ENCODE results near the gene FLVCR2. TPM values are rescaled to one million over a fixed set of nuclear protein-coding genes. Genes with fewer than 3 reads are reported as not detected.

Gene FLVCR2
- total and polyA plus RNA-seq, 2 donors (not counting 1 experiment from before 2014, with no cell fraction given) = 7.0 to 7.3 TPM

- no peak overlapping the region for H3K9ac ChIP-seq (ENCODE audit: insufficient read depth, low read length)
- no peaks in the 10 kb centered on the region for H4K20me1 ChIP-seq (ENCODE audit: control insufficient read depth, extremely low read depth, insufficient read depth, low read length)
- H3K27ac ChIP-seq (ENCODE audit: insufficient read depth, low read length) = no peak overlapping the region
- no peaks in the 10 kb centered on the region for H3K4me1 ChIP-seq (ENCODE audit: control insufficient read depth, extremely low read depth, insufficient read depth, low read length)
- no peak overlapping the region for H3K4me2 ChIP-seq (ENCODE audit: extremely low read depth, insufficient read depth, low read length)
- no peak overlapping the region for H2AFZ ChIP-seq (ENCODE audit: low read length)
- no peaks in the 10 kb centered on the region for H3K9me3 ChIP-seq (ENCODE audit: control insufficient read depth, insufficient read depth, low read depth, low read length)
- H3K79me2 ChIP-seq (ENCODE audit: control insufficient read depth, insufficient read depth, low read length) = no peaks in the 10 kb centered on the region
- no peak overlapping the region for H3K4me3 ChIP-seq (replicated peaks in 1 of 4; ENCODE audit: control extremely low read depth in 1 of 4, insufficient read depth in 1 of 4, low read depth in 3 of 4, low read length in 4 of 4)
- no peaks in the 10 kb centered on the region for H3K27me3 ChIP-seq (ENCODE audit: control insufficient read depth, insufficient read depth, low read length)
- DNase-seq (ENCODE audit: low read depth in 2 of 2) = no peak
- TF ChIP-seq, protein P1, sequence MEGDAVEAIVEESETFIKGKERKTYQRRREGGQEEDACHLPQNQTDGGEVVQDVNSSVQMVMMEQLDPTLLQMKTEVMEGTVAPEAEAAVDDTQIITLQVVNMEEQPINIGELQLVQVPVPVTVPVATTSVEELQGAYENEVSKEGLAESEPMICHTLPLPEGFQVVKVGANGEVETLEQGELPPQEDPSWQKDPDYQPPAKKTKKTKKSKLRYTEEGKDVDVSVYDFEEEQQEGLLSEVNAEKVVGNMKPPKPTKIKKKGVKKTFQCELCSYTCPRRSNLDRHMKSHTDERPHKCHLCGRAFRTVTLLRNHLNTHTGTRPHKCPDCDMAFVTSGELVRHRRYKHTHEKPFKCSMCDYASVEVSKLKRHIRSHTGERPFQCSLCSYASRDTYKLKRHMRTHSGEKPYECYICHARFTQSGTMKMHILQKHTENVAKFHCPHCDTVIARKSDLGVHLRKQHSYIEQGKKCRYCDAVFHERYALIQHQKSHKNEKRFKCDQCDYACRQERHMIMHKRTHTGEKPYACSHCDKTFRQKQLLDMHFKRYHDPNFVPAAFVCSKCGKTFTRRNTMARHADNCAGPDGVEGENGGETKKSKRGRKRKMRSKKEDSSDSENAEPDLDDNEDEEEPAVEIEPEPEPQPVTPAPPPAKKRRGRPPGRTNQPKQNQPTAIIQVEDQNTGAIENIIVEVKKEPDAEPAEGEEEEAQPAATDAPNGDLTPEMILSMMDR (conservative IDR thresholded peaks at IDR 0.05 in 1 of 2, IDR thresholded peaks at IDR 0.05 in 1 of 2; ENCODE audit: low read depth in 1 of 2, low read length in 2 of 2) = no peak
- TF ChIP-seq EZH2 (IDR thresholded peaks at IDR 0.05; ENCODE audit: low read length, missing control alignments) = no peak
- H3K36me3 ChIP-seq (ENCODE audit: control insufficient read depth, insufficient read depth, low read length) = no peaks in the 10 kb centered on the region
These were observed 9.0 kb downstream of the FLVCR2 start for GRCh38 chr14:75587388-75587787.

DNA sequence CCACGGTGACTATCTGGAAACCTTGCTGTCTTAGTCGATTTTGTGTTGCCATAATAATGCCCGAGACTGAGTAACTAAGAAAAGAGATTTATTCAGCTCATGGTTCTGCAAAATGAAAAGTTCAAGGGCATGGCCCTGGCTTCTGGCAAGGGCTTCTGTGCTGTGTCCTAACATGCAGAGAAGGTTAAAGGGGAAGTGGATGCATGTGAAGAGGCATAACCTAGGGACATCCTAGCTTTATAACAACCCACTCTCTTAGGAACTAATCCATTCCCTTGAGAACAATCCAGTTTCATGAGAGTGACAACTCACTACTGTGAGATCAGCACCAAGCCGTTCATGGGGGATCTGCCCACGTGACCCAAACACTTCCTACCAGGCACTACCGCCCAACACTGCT is 11.5 kb downstream of the FLVCR2 start:
- no peak overlapping the region for H3K9ac ChIP-seq (ENCODE audit: insufficient read depth, low read length)
- no peaks in the 10 kb centered on the region for H4K20me1 ChIP-seq (ENCODE audit: control insufficient read depth, extremely low read depth, insufficient read depth, low read length)
- no peaks in the 10 kb centered on the region for H3K9me3 ChIP-seq (ENCODE audit: control insufficient read depth, insufficient read depth, low read depth, low read length)
- no peak for DNase-seq (ENCODE audit: low read depth in 2 of 2)
- no peak overlapping the region for H2AFZ ChIP-seq (ENCODE audit: low read length)
- H3K4me2 ChIP-seq (ENCODE audit: extremely low read depth, insufficient read depth, low read length) = no peak overlapping the region
- H3K27me3 ChIP-seq (ENCODE audit: control insufficient read depth, insufficient read depth, low read length) = no peaks in the 10 kb centered on the region
- no peaks in the 10 kb centered on the region for H3K79me2 ChIP-seq (ENCODE audit: control insufficient read depth, insufficient read depth, low read length)
- no peak overlapping the region for H3K4me3 ChIP-seq (replicated peaks in 1 of 4; ENCODE audit: control extremely low read depth in 1 of 4, insufficient read depth in 1 of 4, low read depth in 3 of 4, low read length in 4 of 4)
- H3K4me1 ChIP-seq (ENCODE audit: control insufficient read depth, extremely low read depth, insufficient read depth, low read length) = no peaks in the 10 kb centered on the region
- no peak overlapping the region for H3K27ac ChIP-seq (ENCODE audit: insufficient read depth, low read length)
- no peaks in the 10 kb centered on the region for H3K36me3 ChIP-seq (ENCODE audit: control insufficient read depth, insufficient read depth, low read length)
- TF ChIP-seq, protein P1 (conservative IDR thresholded peaks at IDR 0.05 in 1 of 2, IDR thresholded peaks at IDR 0.05 in 1 of 2; ENCODE audit: low read depth in 1 of 2, low read length in 2 of 2) = no peak
- no peak for TF ChIP-seq EZH2 (IDR thresholded peaks at IDR 0.05; ENCODE audit: low read length, missing control alignments)

DNA sequence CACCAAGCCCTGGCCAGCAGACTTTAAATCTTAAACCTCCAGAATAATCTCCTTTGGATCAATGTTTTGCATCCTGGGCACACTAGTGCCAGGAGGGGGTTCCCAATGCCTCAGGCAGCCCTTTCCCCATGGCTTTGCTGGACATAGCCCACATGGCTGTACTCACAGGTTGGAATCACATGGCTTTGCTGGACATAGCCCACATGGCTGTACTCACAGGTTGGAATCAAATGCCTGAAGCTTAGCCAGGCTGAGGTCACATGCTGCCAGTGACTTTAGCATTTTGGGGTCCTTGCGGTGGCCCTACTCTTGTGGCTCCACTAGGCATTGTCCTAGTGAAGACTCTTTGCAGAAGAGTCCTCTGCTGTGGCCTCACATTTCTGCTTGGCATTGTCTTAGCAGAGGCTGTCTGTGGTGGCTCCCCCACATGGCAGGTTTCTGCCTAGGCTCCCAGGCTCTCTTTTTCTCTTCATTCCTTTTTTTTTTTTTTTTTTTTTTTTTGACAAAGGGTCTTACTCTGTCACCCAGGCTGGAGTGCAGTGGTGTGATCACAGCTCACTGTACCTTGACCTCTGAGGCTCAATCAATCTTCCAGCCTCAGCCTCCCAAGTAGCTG is 13.0 kb downstream of the FLVCR2 start:
- Histone ChIP-seq H3K27ac (ENCODE audit: insufficient read depth, low read length) (no peak overlapping the region), H3K36me3 (ENCODE audit: control insufficient read depth, insufficient read depth, low read length) (no peaks in the 10 kb centered on the region), H3K27me3 (ENCODE audit: control insufficient read depth, insufficient read depth, low read length) (no peaks in the 10 kb centered on the region), H4K20me1 (ENCODE audit: control insufficient read depth, extremely low read depth, insufficient read depth, low read length) (no peaks in the 10 kb centered on the region), H3K4me3 (replicated peaks in 1 of 4; ENCODE audit: control extremely low read depth in 1 of 4, insufficient read depth in 1 of 4, low read depth in 3 of 4, low read length in 4 of 4) (no peak overlapping the region), H3K9me3 (ENCODE audit: control insufficient read depth, insufficient read depth, low read depth, low read length) (no peaks in the 10 kb centered on the region), H3K4me1 (ENCODE audit: control insufficient read depth, extremely low read depth, insufficient read depth, low read length) (no peaks in the 10 kb centered on the region), H3K4me2 (ENCODE audit: extremely low read depth, insufficient read depth, low read length) (no peak overlapping the region), H3K9ac (ENCODE audit: insufficient read depth, low read length) (no peak overlapping the region), H3K79me2 (ENCODE audit: control insufficient read depth, insufficient read depth, low read length) (no peaks in the 10 kb centered on the region), H2AFZ (ENCODE audit: low read length) (no peak overlapping the region)
- DNase-seq (ENCODE audit: low read depth in 2 of 2) = no peak
- no peak for TF ChIP-seq EZH2 (IDR thresholded peaks at IDR 0.05; ENCODE audit: low read length, missing control alignments)
- TF ChIP-seq, protein P1 (conservative IDR thresholded peaks at IDR 0.05 in 1 of 2, IDR thresholded peaks at IDR 0.05 in 1 of 2; ENCODE audit: low read depth in 1 of 2, low read length in 2 of 2) = no peak

Measured in fibroblast of lung (primary cell).